Panc1 (cell line): ENCODE data around the gene TEX261.

ENCODE experiments used
- POLR2AphosphoS5 ChIP-seq: IDR thresholded peaks from 2 replicates; pipeline ENCODE4 v1.6.1; 2012; ENCODE audit warnings: mild to moderate bottlenecking, low read depth, low read length, moderate library complexity
- REST ChIP-seq, 2 experiments: IDR thresholded peaks; 2 replicates each; pipeline ENCODE4 v1.6.1; 2011 to 2012; ENCODE audit warnings: low read depth in 2 of 2, control low read depth in 1 of 2, low read length in 1 of 2, mild to moderate bottlenecking in 1 of 2, moderate library complexity in 1 of 2; ENCODE audit not compliant: insufficient read depth in 1 of 2
- TF ChIP-seq, protein P1 (sequence below): fragments of 450-650 bp; IDR thresholded peaks from 2 replicates; pipeline ENCODE4 v1.5.1; 2017; ENCODE audit warnings: mild to moderate bottlenecking

- TF ChIP-seq, protein P1, sequence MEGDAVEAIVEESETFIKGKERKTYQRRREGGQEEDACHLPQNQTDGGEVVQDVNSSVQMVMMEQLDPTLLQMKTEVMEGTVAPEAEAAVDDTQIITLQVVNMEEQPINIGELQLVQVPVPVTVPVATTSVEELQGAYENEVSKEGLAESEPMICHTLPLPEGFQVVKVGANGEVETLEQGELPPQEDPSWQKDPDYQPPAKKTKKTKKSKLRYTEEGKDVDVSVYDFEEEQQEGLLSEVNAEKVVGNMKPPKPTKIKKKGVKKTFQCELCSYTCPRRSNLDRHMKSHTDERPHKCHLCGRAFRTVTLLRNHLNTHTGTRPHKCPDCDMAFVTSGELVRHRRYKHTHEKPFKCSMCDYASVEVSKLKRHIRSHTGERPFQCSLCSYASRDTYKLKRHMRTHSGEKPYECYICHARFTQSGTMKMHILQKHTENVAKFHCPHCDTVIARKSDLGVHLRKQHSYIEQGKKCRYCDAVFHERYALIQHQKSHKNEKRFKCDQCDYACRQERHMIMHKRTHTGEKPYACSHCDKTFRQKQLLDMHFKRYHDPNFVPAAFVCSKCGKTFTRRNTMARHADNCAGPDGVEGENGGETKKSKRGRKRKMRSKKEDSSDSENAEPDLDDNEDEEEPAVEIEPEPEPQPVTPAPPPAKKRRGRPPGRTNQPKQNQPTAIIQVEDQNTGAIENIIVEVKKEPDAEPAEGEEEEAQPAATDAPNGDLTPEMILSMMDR: no peak
- TF ChIP-seq REST (IDR thresholded peaks at IDR 0.05; ENCODE audit: insufficient read depth in 1 of 2, low read depth in 2 of 2, low read length in 1 of 2) (no peak), POLR2AphosphoS5 (no peak)
These were observed 519 bp downstream of the TEX261 start for GRCh38 chr2:70994009-70994698.
